Measurements from ENCODE around the gene RSBN1L. TPM values are rescaled to one million over a fixed set of nuclear protein-coding genes. Genes with fewer than 3 reads are reported as not detected.
A peak's percentile ranks its signal among the peaks of the same experiment; 100 is the strongest.

The RSBN1L gene
- total and polyA plus RNA-seq, 4 experiments from 2014 or later, result 6.3 to 51.0 (median 26.3) TPM

DNA sequence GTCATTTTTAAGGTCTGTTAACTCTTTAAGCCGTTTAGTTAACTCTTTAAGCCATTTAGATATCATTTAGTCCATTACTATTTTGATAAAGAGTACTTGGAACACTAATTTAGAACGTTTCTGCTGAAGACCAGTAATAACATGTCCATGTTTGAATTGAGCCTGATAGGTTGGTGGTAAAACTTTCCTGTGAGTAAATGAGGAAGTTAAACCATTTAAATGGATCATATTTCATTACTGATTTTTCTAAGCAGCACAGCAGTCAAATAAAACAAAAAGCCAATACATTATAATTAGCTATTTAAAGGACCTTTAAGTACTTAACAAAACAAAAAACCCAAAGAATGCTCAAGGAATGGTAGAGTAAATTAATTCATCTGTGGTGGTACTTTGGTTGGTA is 131.7 kb downstream of the RSBN1L start:
- ChIA-PET CTCF (ENCODE audit: partially characterized antibody) (interaction anchor here (1.9 kb wide), 1 partner anchor 29 kb away, joined by 5 read pairs; the partner anchor contains the start of genes PHTF2 and TMEM60), POLR2A (ENCODE audit: partially characterized antibody) (interaction anchor here (1.3 kb wide), 1 partner anchor 30 kb away, joined by 3 read pairs; the partner anchor contains the start of genes PHTF2 and TMEM60)
- Mint-ChIP-seq H3K27me3 (no peaks in the 10 kb centered on the region), H3K4me1 (peaks cover 46 to 80% (median 60%) of the 10 kb centered on the region in 4 donors), H3K27ac (peak overlapping the region in 2 of 7 donors; percentile 13 to 36), H3K36me3 (peaks cover 20 to 29% of the 10 kb centered on the region in 2 donors), H3K9me3 (peaks cover 0 to 28% (median 14%) of the 10 kb centered on the region in 8 donors), H3K4me3 (peak overlapping the region in 3 of 8 donors; percentile 7 to 26 (median 14))
- H3K27me3 ChIP-seq (ENCODE audit: insufficient read depth, low read length), result no peaks in the 10 kb centered on the region
- no peak overlapping the region for H3K4me3 ChIP-seq (ENCODE audit: low read length in 2 of 2)
- no peak for DNase-seq
- intact Hi-C loops (cut with micrococcal nuclease), result no loop called here
- no peaks in the 10 kb centered on the region for H3K9me3 ChIP-seq (ENCODE audit: control insufficient read depth in 1 of 2, low read length in 2 of 2)
- peaks cover 62% of the 10 kb centered on the region for H3K4me1 ChIP-seq (ENCODE audit: insufficient read depth, low read length)
- H3K27ac ChIP-seq (ENCODE audit: low read depth, low read length), result no peak overlapping the region
- H3K36me3 ChIP-seq (ENCODE audit: insufficient read depth, low read length), result no peaks in the 10 kb centered on the region

DNA sequence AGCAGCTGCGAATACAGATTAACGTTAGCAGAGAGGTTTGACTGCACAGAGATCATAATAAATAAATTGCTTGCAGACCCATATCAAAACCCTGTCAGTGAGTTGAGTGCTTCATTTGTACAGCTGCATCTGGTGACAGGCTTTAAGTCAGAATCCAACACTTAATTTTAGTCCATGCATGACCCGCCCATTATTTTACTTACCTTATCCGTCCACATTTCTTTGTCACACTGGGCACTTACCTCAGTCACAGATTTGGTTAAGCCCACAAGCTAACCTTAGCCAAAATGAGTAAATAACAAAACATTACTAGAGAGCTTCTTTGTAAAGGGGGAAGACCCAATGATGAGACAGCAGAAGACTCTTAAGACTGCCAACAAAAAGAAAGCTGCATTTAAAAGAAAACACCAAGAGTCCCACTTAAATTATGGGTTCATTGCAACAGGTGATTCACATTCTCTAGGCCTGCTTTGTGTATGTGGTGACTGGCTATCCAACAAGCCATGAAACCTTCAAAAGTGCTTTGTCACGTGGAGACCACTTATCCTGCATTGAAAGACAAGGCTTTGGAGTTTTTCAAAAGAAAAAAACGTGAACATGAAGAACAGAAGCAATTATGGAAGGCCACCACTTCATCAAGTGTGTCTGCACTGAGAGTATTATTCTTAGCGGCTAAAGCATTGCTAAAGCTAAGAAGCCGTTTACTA is 134.5 kb downstream of the RSBN1L start:
- DNase-seq, result no peak
- ChIA-PET CTCF (ENCODE audit: partially characterized antibody) (interaction anchor here (0.9 to 2.0 kb wide), 4 partner anchors 16 to 179 kb away, joined by 3 to 9 read pairs (median 3); partner anchors contain the start of genes PHTF2 and TMEM60), POLR2A (ENCODE audit: partially characterized antibody) (interaction anchor here (1.4 to 6.4 kb wide), 5 partner anchors 9 to 32 kb away, joined by 6 to 96 read pairs (median 7); partner anchors contain the start of genes PHTF2 and TMEM60)
- H3K36me3 ChIP-seq (ENCODE audit: insufficient read depth, low read length), result no peaks in the 10 kb centered on the region
- H3K27ac ChIP-seq (ENCODE audit: low read depth, low read length), result no peak overlapping the region
- Mint-ChIP-seq H3K9me3 (peaks cover 0 to 13% (median 2%) of the 10 kb centered on the region in 8 donors), H3K36me3 (peaks cover 3 to 8% of the 10 kb centered on the region in 2 donors), H3K4me3 (peak overlapping the region in 6 of 8 donors; percentile 32 to 84 (median 72)), H3K27ac (peak overlapping the region; percentile 38 to 90 (median 79)), H3K4me1 (peaks cover 51 to 83% (median 65%) of the 10 kb centered on the region in 4 donors), H3K27me3 (no peaks in the 10 kb centered on the region)
- no peaks in the 10 kb centered on the region for H3K27me3 ChIP-seq (ENCODE audit: insufficient read depth, low read length)
- peaks cover 87% of the 10 kb centered on the region for H3K4me1 ChIP-seq (ENCODE audit: insufficient read depth, low read length)
- intact Hi-C loops (cut with micrococcal nuclease), result no loop called here
- no peak overlapping the region for H3K4me3 ChIP-seq (ENCODE audit: low read length in 2 of 2)
- H3K9me3 ChIP-seq (ENCODE audit: control insufficient read depth in 1 of 2, low read length in 2 of 2), result no peaks in the 10 kb centered on the region

DNA sequence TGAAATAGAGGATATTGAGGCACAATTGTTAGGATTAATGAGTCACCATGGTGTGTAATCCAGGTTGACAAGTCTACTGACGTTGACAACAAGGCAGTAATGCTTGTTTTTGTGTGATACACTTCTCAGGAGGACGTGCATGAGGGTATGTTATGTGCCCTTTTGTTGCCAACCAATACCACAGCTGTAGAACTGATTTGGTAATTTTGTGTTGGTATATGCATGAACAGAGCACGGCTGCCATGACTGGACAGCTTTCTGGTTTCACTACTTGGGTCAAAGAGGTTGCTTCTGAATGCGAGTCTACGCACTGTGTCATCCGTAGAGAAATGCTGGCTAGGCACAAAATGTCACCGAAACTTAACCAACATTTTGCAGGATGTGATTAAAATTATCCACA is 135.2 kb downstream of the RSBN1L start:
- H3K4me1 ChIP-seq (ENCODE audit: insufficient read depth, low read length), result peaks cover 85% of the 10 kb centered on the region

DNA sequence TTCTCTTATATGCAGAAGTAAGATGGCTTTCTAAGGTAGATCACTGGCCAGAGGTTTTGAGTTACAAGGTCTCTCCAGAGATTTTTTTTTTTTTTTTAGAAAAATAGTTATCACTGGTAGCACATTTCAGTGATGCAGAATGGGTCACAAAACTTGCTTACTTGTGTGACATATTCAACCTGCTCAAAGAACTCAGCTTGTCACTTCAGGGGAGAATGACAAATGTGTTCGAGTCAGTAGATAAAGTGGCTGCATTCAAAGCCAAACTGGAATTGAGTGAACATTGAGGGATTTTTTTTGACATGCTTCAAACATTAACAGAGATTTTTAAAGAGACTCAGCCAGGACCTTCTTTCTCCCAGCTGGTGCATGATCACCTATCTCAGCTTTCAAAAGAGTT is 135.7 kb downstream of the RSBN1L start:
- no peaks in the 10 kb centered on the region for H3K9me3 ChIP-seq (ENCODE audit: control insufficient read depth in 1 of 2, low read length in 2 of 2)
- DNase-seq, result no peak
- peak overlapping the region in 1 of 2 donors; percentile 3 for H3K4me3 ChIP-seq (ENCODE audit: low read length in 2 of 2)
- H3K36me3 Mint-ChIP-seq, result peaks cover 0 to 7% of the 10 kb centered on the region in 2 donors
- H3K4me1 Mint-ChIP-seq, result peaks cover 49 to 78% (median 61%) of the 10 kb centered on the region in 4 donors
- peak overlapping the region; percentile 25 for H3K27ac ChIP-seq (ENCODE audit: low read depth, low read length)
- POLR2A ChIA-PET (ENCODE audit: partially characterized antibody), result interaction anchor here (0.6 to 6.4 kb wide), 7 partner anchors 11 to 102 kb away, joined by 4 to 96 read pairs (median 6); partner anchors contain the start of genes PHTF2 and TMEM60
- peaks cover 0 to 3% (median 0%) of the 10 kb centered on the region in 8 donors for H3K9me3 Mint-ChIP-seq
- peak overlapping the region; percentile 32 to 84 (median 71) for H3K4me3 Mint-ChIP-seq
- intact Hi-C loops (cut with micrococcal nuclease), result no loop called here
- CTCF ChIA-PET (ENCODE audit: partially characterized antibody), result interaction anchor here (0.8 to 2.0 kb wide), 4 partner anchors 29 to 65 kb away, joined by 3 to 9 read pairs (median 4); partner anchors contain the start of genes PHTF2 and TMEM60
- no peaks in the 10 kb centered on the region for H3K27me3 Mint-ChIP-seq
- peak overlapping the region; percentile 19 to 82 (median 74) for H3K27ac Mint-ChIP-seq
- peaks cover 80% of the 10 kb centered on the region for H3K4me1 ChIP-seq (ENCODE audit: insufficient read depth, low read length)
- no peaks in the 10 kb centered on the region for H3K27me3 ChIP-seq (ENCODE audit: insufficient read depth, low read length)
- no peaks in the 10 kb centered on the region for H3K36me3 ChIP-seq (ENCODE audit: insufficient read depth, low read length)

More for the DNA sequence above, 135.2 kb downstream of the RSBN1L start:
- Mint-ChIP-seq H3K4me1 (peaks cover 52 to 80% (median 64%) of the 10 kb centered on the region in 4 donors), H3K4me3 (peak overlapping the region; percentile 32 to 84 (median 71)), H3K36me3 (peaks cover 1 to 6% of the 10 kb centered on the region in 2 donors), H3K27me3 (no peaks in the 10 kb centered on the region), H3K27ac (peak overlapping the region; percentile 48 to 90 (median 79)), H3K9me3 (peaks cover 0 to 6% (median under 1%) of the 10 kb centered on the region in 8 donors)
- CTCF ChIA-PET (ENCODE audit: partially characterized antibody), result interaction anchor here (0.8 to 2.0 kb wide), 5 partner anchors 15 to 180 kb away, joined by 3 to 9 read pairs (median 3); partner anchors contain the start of genes PHTF2 and TMEM60
- peak; percentile 9 to 41 (median 22) for DNase-seq
- Histone ChIP-seq H3K27me3 (ENCODE audit: insufficient read depth, low read length) (no peaks in the 10 kb centered on the region), H3K9me3 (ENCODE audit: control insufficient read depth in 1 of 2, low read length in 2 of 2) (no peaks in the 10 kb centered on the region), H3K4me3 (ENCODE audit: low read length in 2 of 2) (peak overlapping the region in 1 of 2 donors; percentile 3), H3K36me3 (ENCODE audit: insufficient read depth, low read length) (no peaks in the 10 kb centered on the region), H3K27ac (ENCODE audit: low read depth, low read length) (peak overlapping the region; percentile 25)
- intact Hi-C loops (cut with micrococcal nuclease), result no loop called here
- POLR2A ChIA-PET (ENCODE audit: partially characterized antibody), result interaction anchor here (0.6 to 6.4 kb wide), 8 partner anchors 9 to 102 kb away, joined by 4 to 96 read pairs (median 6); partner anchors contain the start of genes PHTF2 and TMEM60

Other genes with a start within 250 kb of the RSBN1L start
- 10 to 100 TPM; 17.9 to 24.4 TPM for gene PTPN12, start 159.2 kb upstream of the RSBN1L start, total RNA-seq
- 1 to 10 TPM in 1 of 2 donors, under 1 TPM in 1; 0.90 to 2.3 TPM for gene PTPN12, start 159.2 kb upstream of the RSBN1L start, polyA plus RNA-seq
- 10 to 100 TPM; 18.2 to 18.3 TPM for gene TMEM60, start 102.0 kb downstream of the RSBN1L start, total RNA-seq
- 10 to 100 TPM; 23.2 to 36.6 TPM for gene TMEM60, start 102.0 kb downstream of the RSBN1L start, polyA plus RNA-seq
- gene PHTF2, start 102.3 kb downstream of the RSBN1L start, total RNA-seq, result 10 to 100 TPM; 32.8 to 34.1 TPM
- gene PHTF2, start 102.3 kb downstream of the RSBN1L start, polyA plus RNA-seq, result 10 to 100 TPM; 19.6 to 27.1 TPM

Measured in CD4-positive, alpha-beta memory T cell (primary cell).